Measurements from ENCODE around the gene SORBS1.
"Not testable (repeated sequence)": the region's sequence is repeated elsewhere in the genome, so short reads cannot be mapped to it uniquely, and the experiment has no call there.

Gene SORBS1

GRCh38 chr10:95469251-95469650 lies 91.9 kb downstream of the SORBS1 start:
- Histone ChIP-seq H3K36me3 (replicated peaks; ENCODE audit: insufficient read depth, low read length) (no peaks in the 10 kb centered on the region), H3K4me1 (ENCODE audit: low read length) (no peaks in the 10 kb centered on the region), H3K9me2 (replicated peaks; ENCODE audit: insufficient read depth, low read length) (no peaks in the 10 kb centered on the region), H3K4me2 (ENCODE audit: low read depth, low read length) (no peak overlapping the region), H3F3A (ENCODE audit: insufficient read depth, low read length) (no peaks in the 10 kb centered on the region), H3K9ac (ENCODE audit: low read length) (no peak overlapping the region), H3K79me2 (ENCODE audit: low read length) (no peaks in the 10 kb centered on the region), H2AFZ (ENCODE audit: low read length) (no peak overlapping the region), H3K9me3 (replicated peaks; ENCODE audit: insufficient read depth, low read length) (no peaks in the 10 kb centered on the region), H3K4me3 (ENCODE audit: low read length) (no peak overlapping the region), H3K27ac (ENCODE audit: low read length) (no peak overlapping the region), H3K27me3 (replicated peaks; ENCODE audit: insufficient read depth, low read length) (no peaks in the 10 kb centered on the region), H4K20me1 (ENCODE audit: insufficient read depth, low read length) (no peaks in the 10 kb centered on the region)
- TF ChIP-seq EZH2 (optimal IDR thresholded peaks at IDR 0.05; ENCODE audit: low read depth, low read length): no peak
- no peak for TF ChIP-seq CTCF (IDR thresholded peaks at IDR 0.05; ENCODE audit: low read length)
- no peak for TF ChIP-seq EZH2phosphoT487 (IDR thresholded peaks at IDR 0.05; ENCODE audit: low read length)
- no peak for DNase-seq

GRCh38 chr10:95467642-95468041 lies 93.5 kb downstream of the SORBS1 start:
- H3K9me3 ChIP-seq (replicated peaks; ENCODE audit: insufficient read depth, low read length); H3K4me2 ChIP-seq (ENCODE audit: low read depth, low read length); H3K4me1 ChIP-seq (ENCODE audit: low read length); H3K36me3 ChIP-seq (replicated peaks; ENCODE audit: insufficient read depth, low read length); H3K4me3 ChIP-seq (ENCODE audit: low read length); H3K79me2 ChIP-seq (ENCODE audit: low read length); H3K27ac ChIP-seq (ENCODE audit: low read length); H4K20me1 ChIP-seq (ENCODE audit: insufficient read depth, low read length); H3K9me2 ChIP-seq (replicated peaks; ENCODE audit: insufficient read depth, low read length); H3K27me3 ChIP-seq (replicated peaks; ENCODE audit: insufficient read depth, low read length); H2AFZ ChIP-seq (ENCODE audit: low read length); H3K9ac ChIP-seq (ENCODE audit: low read length); DNase-seq; H3F3A ChIP-seq (ENCODE audit: insufficient read depth, low read length): not testable (repeated sequence)

GRCh38 chr10:95467162-95467599 lies 94.0 kb downstream of the SORBS1 start:
- Histone ChIP-seq H3K4me2 (ENCODE audit: low read depth, low read length) (no peak overlapping the region), H3K9me2 (replicated peaks; ENCODE audit: insufficient read depth, low read length) (no peaks in the 10 kb centered on the region), H3K9me3 (replicated peaks; ENCODE audit: insufficient read depth, low read length) (no peaks in the 10 kb centered on the region), H3K9ac (ENCODE audit: low read length) (no peak overlapping the region), H4K20me1 (ENCODE audit: insufficient read depth, low read length) (no peaks in the 10 kb centered on the region), H3K27ac (ENCODE audit: low read length) (no peak overlapping the region), H3K36me3 (replicated peaks; ENCODE audit: insufficient read depth, low read length) (no peaks in the 10 kb centered on the region), H3F3A (ENCODE audit: insufficient read depth, low read length) (no peaks in the 10 kb centered on the region), H3K79me2 (ENCODE audit: low read length) (no peaks in the 10 kb centered on the region), H3K4me3 (ENCODE audit: low read length) (no peak overlapping the region), H3K27me3 (replicated peaks; ENCODE audit: insufficient read depth, low read length) (no peaks in the 10 kb centered on the region), H2AFZ (ENCODE audit: low read length) (no peak overlapping the region), H3K4me1 (ENCODE audit: low read length) (no peaks in the 10 kb centered on the region)
- TF ChIP-seq EZH2 (optimal IDR thresholded peaks at IDR 0.05; ENCODE audit: low read depth, low read length): no peak
- TF ChIP-seq CTCF (IDR thresholded peaks at IDR 0.05; ENCODE audit: low read length): no peak
- no peak for TF ChIP-seq EZH2phosphoT487 (IDR thresholded peaks at IDR 0.05; ENCODE audit: low read length)
- DNase-seq: no peak

- Histone ChIP-seq H3K9me3 (replicated peaks; ENCODE audit: insufficient read depth, low read length) (no peaks in the 10 kb centered on the region), H3K4me3 (ENCODE audit: low read length) (no peak overlapping the region), H3K9ac (ENCODE audit: low read length) (no peak overlapping the region), H3K9me2 (replicated peaks; ENCODE audit: insufficient read depth, low read length) (no peaks in the 10 kb centered on the region), H2AFZ (ENCODE audit: low read length) (no peak overlapping the region), H3K4me1 (ENCODE audit: low read length) (no peaks in the 10 kb centered on the region), H3K27me3 (replicated peaks; ENCODE audit: insufficient read depth, low read length) (no peaks in the 10 kb centered on the region), H3K36me3 (replicated peaks; ENCODE audit: insufficient read depth, low read length) (no peaks in the 10 kb centered on the region), H3K4me2 (ENCODE audit: low read depth, low read length) (no peak overlapping the region), H3K27ac (ENCODE audit: low read length) (no peak overlapping the region), H3K79me2 (ENCODE audit: low read length) (no peaks in the 10 kb centered on the region), H3F3A (ENCODE audit: insufficient read depth, low read length) (no peaks in the 10 kb centered on the region), H4K20me1 (ENCODE audit: insufficient read depth, low read length) (no peaks in the 10 kb centered on the region)
- TF ChIP-seq CTCF (IDR thresholded peaks at IDR 0.05; ENCODE audit: low read length) (no peak), EZH2phosphoT487 (IDR thresholded peaks at IDR 0.05; ENCODE audit: low read length) (no peak), EZH2 (optimal IDR thresholded peaks at IDR 0.05; ENCODE audit: low read depth, low read length) (no peak)
- no peak for DNase-seq
These were observed 94.7 kb downstream of the SORBS1 start for GRCh38 chr10:95466436-95466835.
